ENCODE data around the gene DDX24.

The DDX24 gene

GRCh38 chr14:94080621-94081385, at the start of gene DDX24, which contains the start of gene IFI27L1:
TSS of gene DDX24 (minus strand) at chr14:94081202. CDS start at chr14:94079742, 1,460 bp downstream.
TSS of gene IFI27L1 (plus strand) at chr14:94081310. CDS start at chr14:94096938, 15,628 bp downstream.
- peak; percentile 96 for DNase-seq

GRCh38 chr14:94129758-94130414, 48.9 kb upstream of the DDX24 start:
- no peak for DNase-seq

GRCh38 chr14:94129111-94129757, 48.2 kb upstream of the DDX24 start, which contains the start of gene IFI27L2:
TSS of gene IFI27L2 (minus strand) at chr14:94129604. CDS start at chr14:94129564, 40 bp downstream.
- peak; percentile 33 for DNase-seq

GRCh38 chr14:94128216-94128839, 47.3 kb upstream of the DDX24 start:
- DNase-seq = no peak

- no peak for DNase-seq
These were observed 46.3 kb upstream of the DDX24 start for GRCh38 chr14:94127330-94127729.

- no peak for DNase-seq
These were observed 45.8 kb upstream of the DDX24 start for GRCh38 chr14:94126800-94127199.

- no peak for DNase-seq
These were observed 45.3 kb upstream of the DDX24 start for GRCh38 chr14:94126419-94126677.

- DNase-seq = no peak
These were observed 44.8 kb upstream of the DDX24 start for GRCh38 chr14:94125659-94126418.

GRCh38 chr14:94124582-94125377, 43.8 kb upstream of the DDX24 start:
- no peak for DNase-seq

GRCh38 chr14:94123868-94124267, 42.9 kb upstream of the DDX24 start:
- DNase-seq = no peak

- DNase-seq = no peak
These were observed 42.3 kb upstream of the DDX24 start for GRCh38 chr14:94123296-94123695.

- DNase-seq = no peak
These were observed 41.4 kb upstream of the DDX24 start for GRCh38 chr14:94122438-94122837.

GRCh38 chr14:94121485-94121884, 40.5 kb upstream of the DDX24 start:
- no peak for DNase-seq

- DNase-seq = no peak
These were observed 39.8 kb upstream of the DDX24 start for GRCh38 chr14:94120667-94121340.

- no peak for DNase-seq
These were observed 38.1 kb upstream of the DDX24 start for GRCh38 chr14:94119071-94119470.

GRCh38 chr14:94117856-94118255, 36.9 kb upstream of the DDX24 start:
- DNase-seq = no peak

GRCh38 chr14:94116701-94117100, 35.7 kb upstream of the DDX24 start:
- no peak for DNase-seq

- DNase-seq = no peak
These were observed 34.6 kb upstream of the DDX24 start for GRCh38 chr14:94115631-94116030.

GRCh38 chr14:94115058-94115591, 34.1 kb upstream of the DDX24 start:
- no peak for DNase-seq

GRCh38 chr14:94114589-94115057, 33.6 kb upstream of the DDX24 start:
- DNase-seq = no peak

All from NCI-H2107 (cell line).